T follicular helper cell (primary cell): ENCODE measurements around the gene ISL1.

ENCODE experiments used
- DNase-seq: peaks from one replicate; pipeline ENCODE4 v3.0.0-alpha.2; 2020; ENCODE audit warnings: low read depth

ISL1 gene

DNA sequence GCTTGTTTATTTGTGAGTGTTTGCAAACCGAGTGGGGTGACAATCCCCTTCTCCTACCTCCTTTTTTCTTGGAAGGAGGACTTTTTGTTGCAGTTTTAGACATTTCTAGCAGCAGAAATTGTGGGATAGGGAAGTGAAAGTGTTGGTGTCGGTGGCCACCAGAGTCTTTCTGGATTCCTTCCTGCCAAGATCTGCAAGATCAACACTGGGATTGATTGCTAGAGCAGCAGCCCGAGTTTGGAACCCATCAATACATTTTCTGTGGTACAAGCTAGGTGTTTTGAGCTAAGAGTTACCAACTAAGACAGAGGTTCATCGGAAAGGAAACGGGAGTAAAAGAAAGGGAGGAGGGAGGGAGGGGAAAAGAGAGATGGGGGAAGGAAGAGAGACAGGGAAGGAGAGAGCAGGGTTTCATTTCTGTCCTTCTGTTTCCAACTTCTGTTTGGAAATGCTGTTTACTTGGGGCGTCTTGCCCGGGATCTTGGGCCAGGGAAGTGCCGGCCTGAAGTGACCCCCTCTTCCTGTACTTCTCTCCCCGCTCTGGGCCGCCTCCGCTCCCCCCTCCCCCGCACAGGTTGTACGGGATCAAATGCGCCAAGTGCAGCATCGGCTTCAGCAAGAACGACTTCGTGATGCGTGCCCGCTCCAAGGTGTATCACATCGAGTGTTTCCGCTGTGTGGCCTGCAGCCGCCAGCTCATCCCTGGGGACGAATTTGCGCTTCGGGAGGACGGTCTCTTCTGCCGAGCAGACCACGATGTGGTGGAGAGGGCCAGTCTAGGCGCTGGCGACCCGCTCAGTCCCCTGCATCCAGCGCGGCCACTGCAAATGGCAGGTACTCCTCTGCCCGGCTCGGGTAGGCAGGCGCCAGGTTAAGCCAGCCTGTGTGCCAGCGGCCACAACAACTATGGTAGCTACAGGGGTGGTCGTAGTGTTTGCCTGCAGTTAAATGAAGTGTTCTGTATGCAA, 4.0 kb downstream of the ISL1 start:
- no peak for DNase-seq

DNA sequence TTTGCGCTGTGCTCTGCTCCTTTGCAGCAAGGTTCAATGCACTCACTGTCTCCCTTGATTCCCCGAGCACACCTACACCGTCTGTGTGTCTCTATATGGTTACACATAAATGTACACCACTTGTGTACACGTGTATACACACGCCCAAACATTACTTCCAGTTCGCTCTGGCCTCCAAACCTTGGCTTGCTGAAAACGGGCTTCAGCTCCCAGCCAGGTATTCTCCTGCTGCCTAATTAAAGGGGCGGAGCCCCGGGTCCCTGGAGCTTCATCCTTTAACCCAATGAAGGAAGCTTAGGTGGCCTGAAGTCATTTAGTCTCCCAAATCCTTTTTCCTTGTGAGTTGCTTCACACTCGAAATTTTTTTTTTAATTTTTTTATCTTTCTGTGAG, 4.6 kb downstream of the ISL1 start:
- DNase-seq: no peak

DNA sequence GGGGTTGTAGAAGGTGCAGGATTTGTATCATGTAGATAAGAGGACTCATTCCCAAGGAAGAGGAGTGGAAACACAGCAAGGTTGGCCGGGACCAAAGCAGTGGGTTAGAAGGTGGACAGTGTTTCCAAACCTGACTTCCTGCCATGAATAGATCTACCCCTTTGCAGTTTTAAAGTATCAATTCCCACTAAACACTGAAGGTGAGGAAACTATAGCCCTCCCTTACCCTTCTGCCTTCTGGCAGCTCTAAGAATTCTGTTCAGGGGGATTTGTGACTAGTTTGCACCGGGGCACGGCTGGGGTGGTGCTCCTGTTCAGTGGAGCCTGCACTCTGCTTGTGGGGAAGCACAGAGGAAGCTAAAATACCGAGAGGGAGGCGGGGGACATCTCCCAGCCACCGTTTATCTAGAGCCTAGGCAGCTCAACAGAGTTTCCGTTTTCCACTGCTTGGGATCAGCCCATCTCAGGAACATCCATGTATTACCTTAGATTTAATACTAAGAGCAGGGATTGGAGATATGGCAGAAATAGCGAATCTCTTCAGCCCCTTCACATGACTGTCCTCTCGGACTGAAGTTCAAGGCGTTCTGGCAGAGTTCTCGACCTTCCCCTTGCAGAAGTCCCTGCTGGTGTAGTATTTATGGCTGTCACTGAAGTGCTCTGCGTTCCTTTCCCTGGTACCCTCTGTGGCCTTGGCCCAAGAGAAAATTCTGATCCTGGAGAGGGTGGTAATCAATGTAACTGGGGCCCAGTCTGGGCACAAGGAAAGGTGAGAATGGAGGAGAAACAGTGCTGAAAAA, 5.4 kb downstream of the ISL1 start:
- DNase-seq: no peak

DNA sequence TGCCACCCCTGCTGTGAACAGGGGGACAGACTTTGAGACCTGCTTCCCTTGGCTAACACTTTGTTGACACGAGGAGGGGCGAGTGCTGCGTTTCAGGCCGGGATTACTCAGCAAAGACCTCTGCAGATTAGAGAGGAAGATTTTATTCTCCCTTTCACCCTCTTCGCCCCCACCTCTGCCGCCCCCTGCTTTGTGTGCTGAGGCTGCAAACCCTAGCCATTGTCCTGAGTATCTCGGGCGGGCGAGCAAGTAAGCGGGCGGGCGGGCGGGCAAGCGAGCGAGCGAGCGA, 6.0 kb downstream of the ISL1 start:
- no peak for DNase-seq

DNA sequence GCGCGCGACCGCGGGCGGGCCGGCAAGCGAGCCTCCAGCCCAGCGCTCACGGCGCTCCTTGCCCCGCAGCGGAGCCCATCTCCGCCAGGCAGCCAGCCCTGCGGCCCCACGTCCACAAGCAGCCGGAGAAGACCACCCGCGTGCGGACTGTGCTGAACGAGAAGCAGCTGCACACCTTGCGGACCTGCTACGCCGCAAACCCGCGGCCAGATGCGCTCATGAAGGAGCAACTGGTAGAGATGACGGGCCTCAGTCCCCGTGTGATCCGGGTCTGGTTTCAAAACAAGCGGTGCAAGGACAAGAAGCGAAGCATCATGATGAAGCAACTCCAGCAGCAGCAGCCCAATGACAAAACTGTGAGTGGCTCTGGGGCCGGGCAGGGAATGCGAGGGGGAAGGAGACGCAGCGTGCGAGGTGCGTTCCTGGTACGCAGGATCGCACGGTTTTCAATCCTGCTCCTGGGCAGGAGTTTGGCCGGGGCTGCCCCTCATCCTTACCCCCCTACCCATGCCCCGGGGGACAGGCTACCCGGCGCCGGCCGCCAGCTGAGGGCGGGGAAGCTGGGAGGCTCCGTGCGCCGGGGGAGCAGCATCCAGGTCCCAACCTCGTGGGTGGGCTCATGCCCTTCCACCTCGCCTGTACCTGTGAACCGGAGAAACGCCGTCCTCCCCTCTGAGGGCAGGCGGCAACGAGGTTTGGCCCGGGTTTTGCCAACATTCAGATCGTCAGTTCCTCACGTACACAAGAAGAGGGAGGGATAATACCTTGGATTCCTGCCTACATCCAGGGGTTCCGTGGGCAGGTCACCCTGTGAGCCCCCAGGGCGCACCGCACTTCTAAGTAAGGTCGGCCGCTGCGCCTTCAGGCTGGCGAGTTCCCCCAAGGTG, 6.6 kb downstream of the ISL1 start:
- DNase-seq: no peak

DNA sequence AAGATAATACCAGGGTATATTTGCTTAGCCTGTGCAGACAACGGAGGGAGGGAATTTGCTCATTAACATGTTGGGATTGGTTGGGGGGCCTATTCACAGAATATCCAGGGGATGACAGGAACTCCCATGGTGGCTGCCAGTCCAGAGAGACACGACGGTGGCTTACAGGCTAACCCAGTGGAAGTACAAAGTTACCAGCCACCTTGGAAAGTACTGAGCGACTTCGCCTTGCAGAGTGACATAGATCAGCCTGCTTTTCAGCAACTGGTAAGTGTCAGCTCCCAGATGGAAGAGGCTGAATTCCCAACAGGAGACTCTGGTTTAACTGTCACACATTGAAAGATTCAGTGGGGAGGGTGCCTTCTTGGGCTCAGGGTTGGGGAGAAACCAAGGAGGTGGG, 7.9 kb downstream of the ISL1 start:
- DNase-seq: no peak

DNA sequence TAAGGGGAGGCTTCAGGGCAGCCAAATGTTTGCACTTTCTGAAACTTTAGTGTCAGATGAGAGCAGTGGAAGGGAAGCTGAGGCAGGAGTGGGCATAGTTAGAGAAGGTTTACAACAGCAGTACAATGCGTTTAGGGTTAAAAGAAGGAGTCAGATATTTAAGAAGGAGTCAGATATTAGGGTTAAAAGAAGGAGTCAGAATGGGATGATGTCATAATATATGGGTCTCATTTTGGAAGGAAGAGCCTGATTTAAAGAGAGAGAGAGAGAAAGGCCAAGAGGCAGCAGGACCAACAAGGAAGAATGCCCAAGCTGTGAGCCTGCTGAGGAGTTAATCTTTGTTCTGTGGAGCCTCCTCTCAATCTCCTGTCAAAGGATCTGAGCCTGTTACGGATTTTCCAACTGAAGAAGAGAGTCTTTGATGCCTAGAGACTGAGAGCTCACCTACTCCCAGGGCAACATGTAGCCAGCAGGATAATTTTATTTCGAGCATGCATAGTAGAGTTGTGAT, 9.5 kb downstream of the ISL1 start:
- DNase-seq: no peak

DNA sequence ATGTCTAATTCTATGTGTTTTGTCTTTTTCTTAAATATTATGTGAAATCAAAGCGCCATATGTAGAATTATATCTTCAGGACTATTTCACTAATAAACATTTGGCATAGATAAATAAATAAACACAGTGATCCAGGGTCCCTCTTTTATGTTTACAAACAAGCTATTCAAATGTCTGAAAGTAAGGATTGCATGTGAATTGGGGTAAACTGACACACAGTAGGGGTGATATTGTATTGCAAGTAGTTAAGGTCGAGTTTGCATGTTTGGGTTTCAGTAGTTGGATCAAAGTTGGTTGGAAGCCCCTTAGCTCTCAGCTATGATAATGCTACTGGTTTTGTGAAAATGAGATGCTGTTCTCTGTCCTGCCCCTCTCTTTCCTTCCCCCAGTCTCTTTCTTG, 11.4 kb downstream of the ISL1 start:
- DNase-seq: no peak

DNA sequence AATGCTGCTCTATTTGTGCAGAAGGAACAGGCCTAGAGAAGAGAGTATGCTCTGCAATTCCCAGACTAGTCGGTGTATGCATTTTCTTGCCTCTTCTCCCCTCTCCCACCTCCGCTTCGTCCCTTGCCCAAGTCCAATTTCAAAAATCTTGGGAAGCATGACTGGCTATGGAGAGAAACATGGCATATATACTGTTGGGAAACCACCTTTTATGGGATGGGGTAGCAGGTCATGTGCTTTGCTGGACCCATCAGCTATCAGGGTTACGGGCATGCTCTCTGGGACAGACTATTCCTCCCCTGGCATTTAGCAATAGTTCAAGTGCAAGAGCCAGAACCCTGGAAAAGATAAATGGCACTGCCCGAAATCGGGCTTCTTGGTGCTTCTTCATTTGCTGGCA, 12.0 kb downstream of the ISL1 start:
- no peak for DNase-seq

DNA sequence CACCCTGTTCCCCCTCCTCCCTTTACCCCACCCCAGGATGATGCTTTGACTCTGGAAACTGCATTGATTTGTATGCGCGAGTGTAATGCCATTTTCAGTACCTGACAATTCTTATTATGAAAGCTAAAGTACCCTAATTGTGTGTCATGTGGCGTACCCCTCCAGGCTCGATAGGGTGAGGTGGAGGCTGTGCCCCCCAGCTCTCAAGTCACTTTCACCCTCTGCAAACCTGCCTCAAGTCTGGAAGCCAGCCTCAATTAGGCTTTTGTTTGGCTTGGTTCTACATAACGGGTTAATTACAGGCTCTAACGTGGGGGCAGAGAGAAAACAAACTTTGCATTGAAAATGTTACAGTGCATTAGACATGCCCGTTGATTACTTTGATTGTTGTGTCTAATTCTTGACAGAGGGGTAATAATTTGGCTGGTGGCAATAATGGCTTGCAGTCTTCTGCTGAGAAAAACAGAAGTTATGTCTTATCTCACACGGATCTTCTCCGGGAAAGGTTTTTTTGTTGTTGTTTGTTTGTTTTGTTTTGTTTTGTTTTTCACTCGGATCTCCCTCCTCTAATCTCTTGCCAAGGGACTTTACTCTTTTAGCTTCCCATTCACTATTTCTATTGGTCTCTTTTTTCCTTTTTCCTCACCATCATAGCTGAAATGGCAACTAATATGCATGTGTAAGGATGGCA, 12.6 kb downstream of the ISL1 start:
- no peak for DNase-seq

DNA sequence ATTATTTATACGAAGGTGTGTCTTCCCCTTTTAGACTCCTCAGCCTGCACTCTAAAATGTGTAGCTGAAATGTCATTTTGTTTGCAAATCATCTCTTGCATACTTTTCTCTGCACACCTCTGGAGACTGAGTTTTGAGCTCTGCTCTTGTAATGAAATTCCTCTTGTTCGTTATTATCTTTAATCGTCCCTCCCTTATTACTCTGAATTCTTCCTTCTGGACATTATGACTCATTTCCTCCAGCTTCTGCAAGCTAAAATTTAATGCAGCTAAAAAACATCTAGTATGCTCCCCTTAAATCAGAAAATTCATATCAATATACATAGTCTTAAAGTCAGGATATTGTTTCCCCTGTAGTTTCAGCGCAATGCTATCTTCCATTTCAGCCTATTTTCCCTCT, 13.5 kb downstream of the ISL1 start:
- no peak for DNase-seq

DNA sequence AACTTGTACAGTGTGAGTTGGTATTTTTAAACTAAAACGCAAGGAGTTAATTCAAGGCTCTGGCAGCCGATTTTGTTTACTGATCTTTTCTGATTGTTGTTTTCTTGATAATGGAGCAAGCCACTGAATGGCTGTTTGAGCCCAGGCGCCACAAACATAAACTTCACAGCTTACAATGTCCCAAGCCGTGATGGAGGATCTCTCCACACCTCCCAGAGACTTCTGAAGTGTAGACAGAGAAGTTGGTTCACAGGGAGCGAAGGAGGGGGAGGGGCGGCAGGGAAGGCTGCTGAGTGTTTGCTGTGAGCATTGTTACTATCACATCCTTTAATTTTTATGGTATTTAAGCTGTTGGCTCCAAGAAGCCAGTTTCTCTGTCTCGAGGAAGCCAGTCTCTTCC, 14.7 kb downstream of the ISL1 start:
- DNase-seq: no peak

DNA sequence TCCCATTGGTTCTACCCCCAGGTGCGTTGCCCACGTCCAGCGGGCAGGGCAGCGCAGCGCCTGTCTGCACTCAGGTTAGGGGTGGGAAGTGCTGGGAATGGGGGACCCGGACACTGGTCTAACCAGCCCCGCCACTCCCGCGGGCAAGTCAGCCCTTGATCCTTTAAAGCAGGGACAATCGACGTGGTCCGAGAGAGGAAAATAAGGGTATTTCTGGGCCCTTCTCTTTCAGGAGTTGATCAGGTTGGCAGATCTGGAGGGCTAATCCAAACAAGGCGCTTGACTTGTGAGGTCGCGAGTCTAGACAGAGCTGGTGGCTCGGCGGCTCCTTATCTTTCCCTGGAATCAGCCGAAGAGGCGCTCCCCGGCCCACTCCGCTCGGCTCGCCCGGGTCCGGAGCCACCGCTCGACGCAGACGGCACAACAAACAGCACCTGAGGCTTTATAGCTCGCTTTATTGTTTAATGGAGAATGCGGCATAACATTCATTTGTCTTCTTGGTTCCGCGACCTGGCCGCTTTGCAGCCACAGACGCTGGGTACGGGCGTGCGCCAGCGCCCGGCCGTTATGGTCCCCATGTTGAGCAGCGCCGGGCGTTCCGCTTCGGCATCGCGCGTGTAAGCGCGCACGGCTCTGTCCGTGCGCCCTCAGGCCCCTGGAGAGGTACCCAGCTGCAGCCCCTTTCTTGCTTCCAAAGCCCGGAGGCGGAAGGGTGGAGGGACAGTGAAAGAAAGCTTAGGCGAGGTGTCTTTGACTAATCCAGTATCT, 15.8 kb downstream of the ISL1 start:
- DNase-seq: no peak

DNA sequence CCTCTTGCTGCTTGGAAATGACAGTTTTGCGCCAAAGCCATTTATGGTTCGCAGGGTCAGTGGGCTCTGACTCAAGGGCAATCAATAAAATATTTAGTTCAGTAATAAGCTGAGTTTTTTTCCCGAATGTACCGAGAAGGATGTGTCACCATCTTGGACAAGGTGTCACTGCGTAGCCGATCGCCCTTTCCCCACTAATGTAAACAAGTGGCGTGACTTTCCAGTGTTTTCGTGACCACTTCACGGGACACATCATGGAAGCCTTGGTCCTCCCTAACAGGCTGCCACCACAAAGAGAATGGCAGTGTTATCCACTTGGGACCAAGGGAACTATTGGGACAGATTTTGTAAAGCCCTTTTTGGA, 16.4 kb downstream of the ISL1 start:
- DNase-seq: no peak

DNA sequence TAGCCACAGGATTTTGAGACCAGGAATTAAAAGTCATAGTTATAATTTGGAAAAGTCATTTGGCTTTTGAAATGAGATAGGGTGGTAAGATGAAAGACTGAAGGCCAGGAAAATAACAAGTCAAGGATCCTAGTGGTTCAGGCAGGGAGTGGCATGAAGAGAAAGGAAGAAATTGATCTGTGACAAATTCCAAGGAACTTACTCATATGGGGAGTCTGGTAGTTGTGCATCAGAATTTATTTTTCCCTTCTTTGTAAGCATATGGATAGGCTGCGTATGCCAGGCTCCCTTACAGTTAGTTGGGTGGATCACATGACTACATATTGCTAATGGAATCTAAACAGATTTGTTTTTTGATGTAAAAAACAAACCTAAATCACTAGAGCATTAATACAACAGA, 21.0 kb downstream of the ISL1 start:
- DNase-seq: no peak

DNA sequence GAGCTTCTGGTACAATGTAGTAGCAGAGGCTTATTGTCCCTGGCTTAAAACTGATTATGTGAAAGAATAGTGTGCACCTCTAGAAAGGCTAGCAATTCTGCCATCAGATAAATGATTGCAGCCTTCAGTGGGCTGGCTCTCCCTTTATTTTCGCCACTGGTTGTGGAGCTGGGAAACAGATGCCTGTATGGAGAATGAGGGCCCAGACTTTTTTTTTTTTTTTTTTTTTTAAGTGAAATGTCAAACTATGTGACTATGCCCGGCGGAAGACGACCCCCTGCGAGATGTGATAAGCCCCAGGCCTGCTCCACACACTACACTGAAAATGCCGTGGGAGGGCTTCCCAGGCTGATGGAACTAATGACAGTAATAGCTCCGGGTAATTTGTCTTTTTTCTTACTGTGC, 28.7 kb downstream of the ISL1 start:
- DNase-seq: no peak

DNA sequence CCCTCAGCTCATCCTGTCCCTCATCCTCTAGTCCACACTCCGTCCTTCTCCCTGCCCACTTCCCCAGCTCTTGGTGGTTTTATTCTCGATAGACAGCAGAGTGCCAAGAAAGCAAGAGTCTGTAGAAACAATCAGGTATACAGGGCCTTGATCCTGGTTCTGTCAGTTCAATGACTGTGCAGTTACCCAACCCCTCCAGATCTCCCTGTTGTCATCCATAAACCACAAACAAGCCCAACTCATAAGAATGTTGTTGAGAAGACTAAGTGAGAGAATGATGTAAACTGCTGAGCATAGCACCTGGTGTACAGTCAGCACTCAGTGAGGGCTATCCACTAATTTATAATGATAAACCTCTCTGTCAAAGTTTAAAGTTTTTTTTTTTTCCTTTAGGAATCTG, 31.3 kb downstream of the ISL1 start:
- DNase-seq: no peak

DNA sequence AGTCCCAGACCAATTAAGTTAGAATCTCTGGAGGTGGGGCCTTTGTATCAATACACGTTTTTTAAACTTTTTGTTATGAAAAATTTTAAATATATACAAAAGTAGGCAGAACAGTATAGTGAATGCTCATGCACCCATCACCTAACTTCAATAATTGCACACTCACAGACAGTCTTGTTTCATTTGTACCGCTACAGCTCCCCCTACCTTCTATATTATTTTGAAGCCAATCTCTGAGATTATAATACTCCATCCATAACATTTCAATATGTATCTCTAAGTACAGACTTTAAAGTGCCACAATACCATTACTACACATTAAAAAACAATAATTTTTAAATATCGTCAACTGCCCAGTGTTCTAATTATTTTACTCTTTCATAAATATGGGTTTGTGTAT, 32.9 kb downstream of the ISL1 start:
- no peak for DNase-seq

DNA sequence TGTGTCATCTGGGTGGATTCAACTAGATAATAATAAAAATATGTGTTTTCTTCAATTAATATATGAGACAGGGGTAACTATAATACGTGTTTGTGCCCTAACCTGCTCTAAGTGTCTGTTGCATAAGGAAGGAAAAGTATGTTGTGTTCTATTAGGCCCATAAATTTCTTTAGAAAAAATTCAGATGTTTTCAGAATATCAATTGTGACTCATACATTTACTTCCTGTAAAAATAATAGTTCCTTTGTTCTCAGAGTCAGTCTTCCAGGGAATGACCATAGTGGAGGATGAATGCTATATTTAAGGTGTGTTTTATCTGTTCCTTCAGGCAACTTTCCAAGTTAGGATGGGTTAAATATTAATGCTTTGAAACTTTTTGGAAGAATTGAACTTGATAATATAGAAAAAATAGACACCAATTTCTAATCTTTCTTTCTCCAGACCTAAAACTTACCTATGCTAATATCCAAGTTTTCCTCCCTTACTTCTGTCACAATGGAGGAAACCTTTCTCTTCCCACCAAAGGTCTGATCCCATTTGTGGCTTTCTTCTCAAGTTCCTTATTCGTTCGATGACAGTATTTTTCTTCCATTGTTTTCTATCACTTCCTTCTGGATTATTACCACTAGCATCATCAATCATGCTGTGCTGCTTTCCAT, 49.9 kb downstream of the ISL1 start:
- no peak for DNase-seq

DNA sequence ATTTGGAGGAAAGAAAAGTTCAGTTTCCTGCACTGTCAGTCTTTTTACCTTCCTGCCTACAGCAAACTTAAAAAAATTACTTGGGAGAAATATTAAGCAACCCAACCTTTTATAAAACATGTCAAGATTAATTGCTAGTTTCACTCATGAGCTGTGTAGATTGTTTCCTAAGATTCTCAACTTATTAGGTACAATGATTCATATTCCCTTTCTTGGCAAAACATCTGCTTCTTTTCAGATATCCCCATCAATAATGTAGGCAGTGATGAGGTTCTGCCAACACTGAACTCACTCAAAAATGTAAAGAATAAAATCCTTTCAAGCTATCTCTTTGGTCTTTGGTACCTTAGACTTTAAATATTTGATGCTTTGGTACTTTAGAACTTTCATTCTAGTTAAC, 56.0 kb downstream of the ISL1 start:
- DNase-seq: no peak
